GM12878 (cell line): Measurements from ENCODE around the gene MCF2L2. TPM values are rescaled to one million over a fixed set of nuclear protein-coding genes. Genes with fewer than 3 reads are reported as not detected.

Experiments used
- ATAC-seq: fragments of 200-7000 bp; cut with Tn5 transposase; 3 replicates; pipeline ENCODE4 v1.9.1; 2020; ENCODE audit warnings: mild to moderate bottlenecking, moderate library complexity
- BruUV-seq: library from RNA; stranded (reverse); fragments of 400-500 nt; replicated peaks from 2 replicates; lab custom pipeline; 2021; lab: Mats Ljungman, UMichigan
- CTCF ChIA-PET: fragments of 300-600 bp; sonication (Branson Sonifier 250); formaldehyde crosslinking; extraction: SDS; loops from one replicate; lab custom pipeline; 2021; ENCODE audit warnings: inconsistent platforms; lab: Yijun Ruan, JAX
- POLR2A ChIA-PET: fragments of 350-600 bp; formaldehyde crosslinking; extraction: SDS; loops from one replicate; lab custom pipeline; 2021; ENCODE audit warnings: inconsistent platforms; lab: Charles Lee
- RAD21 ChIA-PET: fragments of 300-600 bp; sonication (Branson Sonifier 250); formaldehyde crosslinking; loops from one replicate; lab custom pipeline; 2023; ENCODE audit warnings: antibody characterized with exemption; ENCODE audit not compliant: unreplicated experiment; lab: Charles Lee
- SMC1A ChIA-PET: fragments of 300-600 bp; sonication (Branson Sonifier 250); formaldehyde crosslinking; loops from one replicate; lab custom pipeline; 2023; ENCODE audit not compliant: unreplicated experiment, uncharacterized antibody; lab: Charles Lee
- DNase-seq: peaks from one replicate; pipeline ENCODE4 v3.0.0-alpha.2; 2011; ENCODE audit warnings: low read depth, low spot score
- FAIRE-seq: peaks from 3 replicates; lab custom pipeline; 2011; peaks lifted over from hg19 to GRCh38; lab: Jason Lieb, UNC
- H2AFZ ChIP-seq: 2 replicates; pipeline ENCODE4 v1.6.0; 2011; ENCODE audit warnings: low read depth, low read length, control low read depth; ENCODE audit not compliant: control insufficient read depth
- H3K27ac ChIP-seq: 2 replicates; pipeline ENCODE4 v1.5.1; 2011; ENCODE audit warnings: control low read depth; ENCODE audit not compliant: control insufficient read depth, insufficient read depth
- H3K27me3 ChIP-seq, 2 experiments: replicated peaks in 1 of 2; 2 replicates each; pipeline versions ENCODE4 v1.6.0 to v1.6.1; 2011; ENCODE audit warnings: low read length in 1 of 2; ENCODE audit not compliant: control insufficient read depth in 2 of 2, insufficient read depth in 2 of 2
- H3K36me3 ChIP-seq, 2 experiments: 2 replicates each; pipeline ENCODE4 v1.5.1; 2011; ENCODE audit warnings: low read length in 1 of 2; ENCODE audit not compliant: control insufficient read depth in 2 of 2, insufficient read depth in 2 of 2
- H3K4me1 ChIP-seq: 2 replicates; pipeline ENCODE4 v1.6.1; 2011; ENCODE audit warnings: mild to moderate bottlenecking, low read length, moderate library complexity, mixed read lengths; ENCODE audit not compliant: control insufficient read depth, insufficient read depth
- H3K4me2 ChIP-seq: 2 replicates; pipeline ENCODE4 v1.6.0; 2011; ENCODE audit warnings: control low read depth; ENCODE audit not compliant: control insufficient read depth, insufficient read depth
- H3K4me3 ChIP-seq: fragments of 200-600 bp; sonication (generic); 2 replicates; pipeline ENCODE4 v1.5.1; 2016
- H3K79me2 ChIP-seq: 2 replicates; pipeline ENCODE4 v1.6.0; 2011; ENCODE audit warnings: low read length; ENCODE audit not compliant: control insufficient read depth, insufficient read depth
- H3K9ac ChIP-seq: 2 replicates; pipeline ENCODE4 v1.8.0; 2011; ENCODE audit warnings: low read length, control low read depth, mixed read lengths; ENCODE audit not compliant: control insufficient read depth, insufficient read depth
- H3K9me3 ChIP-seq: replicated peaks from 3 replicates; pipeline ENCODE4 v1.5.1; 2011; ENCODE audit warnings: mild to moderate bottlenecking, low read length; ENCODE audit not compliant: control insufficient read depth, insufficient read depth
- H4K20me1 ChIP-seq: 2 replicates; pipeline ENCODE4 v1.6.0; 2011; ENCODE audit not compliant: control insufficient read depth, insufficient read depth
- FOS ChIP-seq: IDR thresholded peaks from 3 replicates; pipeline ENCODE4 v1.6.1; 2011; ENCODE audit warnings: borderline replicate concordance; ENCODE audit not compliant: insufficient read length; ENCODE audit errors: extremely low read depth
- NFYA ChIP-seq: IDR thresholded peaks from 2 replicates; pipeline ENCODE4 v1.6.1; 2011; ENCODE audit warnings: low read depth, mild to moderate bottlenecking, low read length, improper control_type of control experiment, borderline replicate concordance
- POLR2AphosphoS2 ChIP-seq: IDR thresholded peaks from 2 replicates; pipeline ENCODE4 v1.6.1; 2011; ENCODE audit warnings: low read depth, mild to moderate bottlenecking, low read length, improper control_type of control experiment, moderate library complexity
- RCOR1 ChIP-seq: conservative IDR thresholded peaks from 2 replicates; pipeline ENCODE4 v1.6.1; 2012; ENCODE audit warnings: low read depth, low read length, improper control_type of control experiment
- SIX5 ChIP-seq: IDR thresholded peaks from 2 replicates; pipeline ENCODE4 v1.6.1; 2011; ENCODE audit warnings: mild to moderate bottlenecking, low read depth, low read length, moderate library complexity; ENCODE audit not compliant: severe bottlenecking
- SMC3 ChIP-seq: IDR thresholded peaks from 2 replicates; pipeline ENCODE4 v1.6.1; 2011; ENCODE audit warnings: low read length, improper control_type of control experiment, borderline replicate concordance
- SP1 ChIP-seq: IDR thresholded peaks from one replicate; pipeline ENCODE4 v1.6.1; 2011; ENCODE audit warnings: low read depth, low read length
- TCF3 ChIP-seq: IDR thresholded peaks from 2 replicates; pipeline ENCODE4 v1.6.1; 2012; ENCODE audit warnings: low read depth, mild to moderate bottlenecking, low read length, borderline replicate concordance; ENCODE audit not compliant: insufficient read depth
- WGBS: methylation state at CpG from one replicate; pipeline ENCODE4 v1.1.6; 2016; ENCODE audit warnings: low lambda C conversion rate; ENCODE audit not compliant: insufficient replicate concordance, insufficient coverage; ENCODE audit errors: missing lambda C conversion rate; 5-methylcytosine and 5-hydroxymethylcytosine counted together
- in situ Hi-C: fragments of 300-500 bp; cut with MboI; formaldehyde crosslinking; loops from 9 replicates; pipeline ENCODE4 v1.14.3; 2018; ENCODE audit warnings: mixed read lengths
- intact Hi-C: fragments of 100-400 bp; cut with micrococcal nuclease; formaldehyde crosslinking; loops from one replicate; pipeline ENCODE4 v1.14.2; 2022; ENCODE audit not compliant: unreplicated experiment
- polyA plus RNA-seq, 11 experiments: library from polyadenylated mRNA; depleted of rRNA in 4 of 11; unstranded in 6 of 11; stranded (reverse) in 5 of 11; fragments of >200 nt; fragmentation: Nextera tagmentation in 4 of 11; fragmentation: Illumina TruSeq in 1 of 11; extraction: Ambion mirVana in 4 of 11; extraction: Trizol in 1 of 11; gene quantifications; 1 replicate in 1 of 11; 2 replicates in 10 of 11; pipeline versions ENCODE4 v1.2.1 to v1.2.3, GENCODE V29; 2011 to 2016; ENCODE audit warnings: inconsistent platforms in 2 of 11, missing spikeins in 2 of 11, low read depth in 1 of 11
- total RNA-seq, 4 experiments: library from RNA; depleted of rRNA in 3 of 4; stranded (reverse); fragments of >200 nt in 3 of 4; fragmentation: Illumina TruSeq in 1 of 4; extraction: Trizol in 1 of 4; gene quantifications; 2 replicates each; pipeline versions ENCODE4 v1.2.1 to v1.2.3, GENCODE V29; 2013 to 2021
- TF ChIP-seq, protein P1 (sequence below): IDR thresholded peaks from 2 replicates; pipeline ENCODE4 v1.6.1; 2011; ENCODE audit warnings: mild to moderate bottlenecking, low read depth, low read length, moderate library complexity; ENCODE audit not compliant: insufficient replicate concordance
- TF ChIP-seq, protein P2 (sequence below): fragments of 450-650 bp; IDR thresholded peaks from 2 replicates; pipeline ENCODE4 v1.6.1; 2016; ENCODE audit warnings: mild to moderate bottlenecking
- TF ChIP-seq, protein P3 (sequence below): fragments of 150-350 bp; IDR thresholded peaks from 2 replicates; pipeline ENCODE4 v1.6.1; 2014; ENCODE audit warnings: mild to moderate bottlenecking, low read depth, low read length
- TF ChIP-seq, protein P4 (sequence below): IDR thresholded peaks from 2 replicates; pipeline ENCODE4 v1.6.1; 2012; ENCODE audit warnings: mild to moderate bottlenecking, low read depth, low read length
- TF ChIP-seq, protein P5 (sequence below): IDR thresholded peaks from 2 replicates; pipeline ENCODE4 v1.6.1; 2011; ENCODE audit warnings: low read depth, low read length, improper control_type of control experiment, borderline replicate concordance

The MCF2L2 gene
- total and polyA plus RNA-seq, 10 of the 15 experiments (the other 5 are each of a cell fraction or from before 2014, with no cell fraction given): 0.37 to 2.8 (median 1.4) TPM

DNA sequence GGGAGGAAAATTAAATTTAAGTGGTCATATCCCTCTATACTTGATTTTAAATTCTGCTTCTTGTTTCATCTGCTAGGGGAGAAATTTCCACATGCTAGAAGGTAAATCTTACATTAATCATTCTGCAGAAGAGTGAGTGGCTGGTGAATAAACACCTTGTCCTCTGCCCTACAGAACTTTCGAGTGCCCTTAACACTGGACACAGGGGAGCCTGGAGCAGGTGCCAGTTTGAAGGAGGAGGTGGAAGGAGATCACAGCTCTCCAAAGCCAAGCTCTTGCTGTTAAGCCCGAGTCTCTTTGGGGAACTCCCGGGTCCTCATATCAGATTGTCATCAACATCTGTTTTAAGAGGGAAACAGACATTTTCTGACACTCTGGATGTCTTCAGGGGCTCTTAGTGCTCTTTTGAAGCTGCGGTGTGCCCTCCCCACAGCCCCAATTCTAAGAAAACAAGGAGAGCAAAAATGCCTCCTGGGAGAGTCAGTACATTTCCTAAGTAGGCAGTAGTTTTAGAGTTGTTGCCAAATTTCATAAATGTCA, 297.2 kb downstream of the MCF2L2 start:
- RAD21 ChIA-PET: interaction anchor here (0.8 kb wide), 1 partner anchor 8 kb away, joined by 3 read pairs; no protein-coding TSS in a partner anchor
- DNase-seq (no peak), ATAC-seq (no peak), FAIRE-seq (no peak)
- no TSS peak for BruUV-seq
- Histone ChIP-seq H2AFZ (no peak overlapping the region), H3K9me3 (no peaks in the 10 kb centered on the region; the same call in none of the 3 replicates), H3K4me2 (no peak overlapping the region), H3K27me3 (no peaks in the 10 kb centered on the region), H3K27ac (no peak overlapping the region), H3K4me3 (no peak overlapping the region), H4K20me1 (no peaks in the 10 kb centered on the region), H3K4me1 (peaks cover 2% of the 10 kb centered on the region; the same call in 1 of the 2 replicates), H3K79me2 (no peaks in the 10 kb centered on the region), H3K36me3 (peaks cover 0 to 8% of the 10 kb centered on the region in 2 experiments; a peak in 3 of 4 replicates), H3K9ac (no peak overlapping the region)
- SMC1A ChIA-PET: no interaction called here
- WGBS: 60% methylated on average over 4 of the region's 4 CpGs
- in situ Hi-C loops: no loop called here
- CTCF ChIA-PET: interaction anchor here (0.6 kb wide), 1 partner anchor 29 kb away, joined by 3 read pairs; no protein-coding TSS in a partner anchor
- intact Hi-C loops: no loop called here
- POLR2A ChIA-PET: no interaction called here
- TF ChIP-seq SMC3 (no peak), POLR2AphosphoS2 (no peak), SP1 (no peak), RCOR1 (no peak), NFYA (no peak), FOS (no peak), SIX5 (no peak), TCF3 (no peak)
- TF ChIP-seq, protein P1, sequence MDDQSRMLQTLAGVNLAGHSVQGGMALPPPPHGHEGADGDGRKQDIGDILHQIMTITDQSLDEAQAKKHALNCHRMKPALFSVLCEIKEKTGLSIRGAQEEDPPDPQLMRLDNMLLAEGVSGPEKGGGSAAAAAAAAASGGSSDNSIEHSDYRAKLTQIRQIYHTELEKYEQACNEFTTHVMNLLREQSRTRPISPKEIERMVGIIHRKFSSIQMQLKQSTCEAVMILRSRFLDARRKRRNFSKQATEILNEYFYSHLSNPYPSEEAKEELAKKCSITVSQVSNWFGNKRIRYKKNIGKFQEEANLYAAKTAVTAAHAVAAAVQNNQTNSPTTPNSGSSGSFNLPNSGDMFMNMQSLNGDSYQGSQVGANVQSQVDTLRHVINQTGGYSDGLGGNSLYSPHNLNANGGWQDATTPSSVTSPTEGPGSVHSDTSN: no peak
- TF ChIP-seq, protein P2, sequence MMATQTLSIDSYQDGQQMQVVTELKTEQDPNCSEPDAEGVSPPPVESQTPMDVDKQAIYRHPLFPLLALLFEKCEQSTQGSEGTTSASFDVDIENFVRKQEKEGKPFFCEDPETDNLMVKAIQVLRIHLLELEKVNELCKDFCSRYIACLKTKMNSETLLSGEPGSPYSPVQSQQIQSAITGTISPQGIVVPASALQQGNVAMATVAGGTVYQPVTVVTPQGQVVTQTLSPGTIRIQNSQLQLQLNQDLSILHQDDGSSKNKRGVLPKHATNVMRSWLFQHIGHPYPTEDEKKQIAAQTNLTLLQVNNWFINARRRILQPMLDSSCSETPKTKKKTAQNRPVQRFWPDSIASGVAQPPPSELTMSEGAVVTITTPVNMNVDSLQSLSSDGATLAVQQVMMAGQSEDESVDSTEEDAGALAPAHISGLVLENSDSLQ: no peak
- TF ChIP-seq, protein P3, sequence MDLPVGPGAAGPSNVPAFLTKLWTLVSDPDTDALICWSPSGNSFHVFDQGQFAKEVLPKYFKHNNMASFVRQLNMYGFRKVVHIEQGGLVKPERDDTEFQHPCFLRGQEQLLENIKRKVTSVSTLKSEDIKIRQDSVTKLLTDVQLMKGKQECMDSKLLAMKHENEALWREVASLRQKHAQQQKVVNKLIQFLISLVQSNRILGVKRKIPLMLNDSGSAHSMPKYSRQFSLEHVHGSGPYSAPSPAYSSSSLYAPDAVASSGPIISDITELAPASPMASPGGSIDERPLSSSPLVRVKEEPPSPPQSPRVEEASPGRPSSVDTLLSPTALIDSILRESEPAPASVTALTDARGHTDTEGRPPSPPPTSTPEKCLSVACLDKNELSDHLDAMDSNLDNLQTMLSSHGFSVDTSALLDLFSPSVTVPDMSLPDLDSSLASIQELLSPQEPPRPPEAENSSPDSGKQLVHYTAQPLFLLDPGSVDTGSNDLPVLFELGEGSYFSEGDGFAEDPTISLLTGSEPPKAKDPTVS: no peak
- TF ChIP-seq, protein P4, sequence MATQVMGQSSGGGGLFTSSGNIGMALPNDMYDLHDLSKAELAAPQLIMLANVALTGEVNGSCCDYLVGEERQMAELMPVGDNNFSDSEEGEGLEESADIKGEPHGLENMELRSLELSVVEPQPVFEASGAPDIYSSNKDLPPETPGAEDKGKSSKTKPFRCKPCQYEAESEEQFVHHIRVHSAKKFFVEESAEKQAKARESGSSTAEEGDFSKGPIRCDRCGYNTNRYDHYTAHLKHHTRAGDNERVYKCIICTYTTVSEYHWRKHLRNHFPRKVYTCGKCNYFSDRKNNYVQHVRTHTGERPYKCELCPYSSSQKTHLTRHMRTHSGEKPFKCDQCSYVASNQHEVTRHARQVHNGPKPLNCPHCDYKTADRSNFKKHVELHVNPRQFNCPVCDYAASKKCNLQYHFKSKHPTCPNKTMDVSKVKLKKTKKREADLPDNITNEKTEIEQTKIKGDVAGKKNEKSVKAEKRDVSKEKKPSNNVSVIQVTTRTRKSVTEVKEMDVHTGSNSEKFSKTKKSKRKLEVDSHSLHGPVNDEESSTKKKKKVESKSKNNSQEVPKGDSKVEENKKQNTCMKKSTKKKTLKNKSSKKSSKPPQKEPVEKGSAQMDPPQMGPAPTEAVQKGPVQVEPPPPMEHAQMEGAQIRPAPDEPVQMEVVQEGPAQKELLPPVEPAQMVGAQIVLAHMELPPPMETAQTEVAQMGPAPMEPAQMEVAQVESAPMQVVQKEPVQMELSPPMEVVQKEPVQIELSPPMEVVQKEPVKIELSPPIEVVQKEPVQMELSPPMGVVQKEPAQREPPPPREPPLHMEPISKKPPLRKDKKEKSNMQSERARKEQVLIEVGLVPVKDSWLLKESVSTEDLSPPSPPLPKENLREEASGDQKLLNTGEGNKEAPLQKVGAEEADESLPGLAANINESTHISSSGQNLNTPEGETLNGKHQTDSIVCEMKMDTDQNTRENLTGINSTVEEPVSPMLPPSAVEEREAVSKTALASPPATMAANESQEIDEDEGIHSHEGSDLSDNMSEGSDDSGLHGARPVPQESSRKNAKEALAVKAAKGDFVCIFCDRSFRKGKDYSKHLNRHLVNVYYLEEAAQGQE: no peak
- TF ChIP-seq, protein P5, sequence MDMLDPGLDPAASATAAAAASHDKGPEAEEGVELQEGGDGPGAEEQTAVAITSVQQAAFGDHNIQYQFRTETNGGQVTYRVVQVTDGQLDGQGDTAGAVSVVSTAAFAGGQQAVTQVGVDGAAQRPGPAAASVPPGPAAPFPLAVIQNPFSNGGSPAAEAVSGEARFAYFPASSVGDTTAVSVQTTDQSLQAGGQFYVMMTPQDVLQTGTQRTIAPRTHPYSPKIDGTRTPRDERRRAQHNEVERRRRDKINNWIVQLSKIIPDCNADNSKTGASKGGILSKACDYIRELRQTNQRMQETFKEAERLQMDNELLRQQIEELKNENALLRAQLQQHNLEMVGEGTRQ: no peak
- TF ChIP-seq, all 136 proteins: peak for 0
